CD14-positive monocyte (primary cell): ENCODE data around the gene ADAMTSL4. TPM values are rescaled to one million over a fixed set of nuclear protein-coding genes. Genes with fewer than 3 reads are reported as not detected.
A peak's percentile ranks its signal among the peaks of the same experiment; 100 is the strongest.

Experiments used
- DNase-seq, 3 donors: peaks; one replicate each; pipeline ENCODE4 v3.0.0-alpha.2; 2011 to 2022
- H2AFZ ChIP-seq: 2 replicates; pipeline ENCODE4 v1.6.0; 2012; ENCODE audit warnings: mild to moderate bottlenecking, low read depth, low read length, inconsistent platforms; ENCODE audit not compliant: insufficient read depth, poor library complexity, severe bottlenecking
- H3K27ac ChIP-seq, 2 donors: 1 replicate in 1 of 2; 2 replicates in 1 of 2; pipeline ENCODE4 v1.5.1; 2012 to 2013; ENCODE audit warnings: low read length in 2 of 2, control low read depth in 1 of 2, inconsistent platforms in 1 of 2, low read depth in 1 of 2, mild to moderate bottlenecking in 1 of 2
- H3K27me3 ChIP-seq, 2 donors: one replicate each; pipeline versions ENCODE4 v1.6.0 to v1.6.1; 2011 to 2013; ENCODE audit warnings: low read length in 2 of 2; ENCODE audit not compliant: control insufficient read depth in 2 of 2, insufficient read depth in 2 of 2
- H3K36me3 ChIP-seq, 2 donors: replicated peaks in 1 of 2; 1 replicate in 1 of 2; 2 replicates in 1 of 2; pipeline versions ENCODE4 v1.5.1 to v1.6.1; 2012 to 2013; ENCODE audit warnings: low read length in 2 of 2, control low read depth in 1 of 2, inconsistent platforms in 1 of 2, mild to moderate bottlenecking in 1 of 2; ENCODE audit not compliant: insufficient read depth in 2 of 2, control insufficient read depth in 1 of 2
- H3K4me1 ChIP-seq, 2 donors: 1 replicate in 1 of 2; 2 replicates in 1 of 2; pipeline versions ENCODE4 v1.5.1 to v1.6.1; 2012 to 2013; ENCODE audit warnings: low read length in 2 of 2, control low read depth in 1 of 2, inconsistent platforms in 1 of 2, mild to moderate bottlenecking in 1 of 2, moderate library complexity in 1 of 2; ENCODE audit not compliant: insufficient read depth in 2 of 2, control insufficient read depth in 1 of 2
- H3K4me2 ChIP-seq: replicated peaks from 2 replicates; pipeline ENCODE3; 2012; ENCODE audit warnings: low read length, moderate library complexity, mild to moderate bottlenecking; ENCODE audit not compliant: poor library complexity, severe bottlenecking; ENCODE audit errors: extremely low read depth
- H3K4me3 ChIP-seq, 3 experiments: fragments of 200-600 bp in 1 of 3; sonication (generic) in 1 of 3; replicated peaks in 1 of 3; 1 replicate in 2 of 3; 2 replicates in 1 of 3; pipeline ENCODE4 v1.5.1; 2011 to 2013; ENCODE audit warnings: low read length in 3 of 3, mild to moderate bottlenecking in 3 of 3, control low read depth in 2 of 3, low read depth in 2 of 3, inconsistent platforms in 1 of 3, moderate library complexity in 1 of 3
- H3K79me2 ChIP-seq: 2 replicates; pipeline ENCODE4 v1.6.0; 2012; ENCODE audit warnings: mild to moderate bottlenecking, control low read depth, inconsistent platforms, low read length, moderate library complexity; ENCODE audit not compliant: insufficient read depth
- H3K9ac ChIP-seq: 2 replicates; pipeline ENCODE4 v1.6.0; 2017; ENCODE audit warnings: low read length, mild to moderate bottlenecking; ENCODE audit not compliant: insufficient read depth, poor library complexity, severe bottlenecking
- H3K9me3 ChIP-seq, 2 donors: replicated peaks in 1 of 2; 1 replicate in 1 of 2; 2 replicates in 1 of 2; pipeline versions ENCODE4 v1.5.1 to v1.6.1; 2012 to 2013; ENCODE audit warnings: low read length in 2 of 2, control low read depth in 1 of 2; ENCODE audit not compliant: control insufficient read depth in 1 of 2, insufficient read depth in 1 of 2
- H4K20me1 ChIP-seq: 2 replicates; pipeline ENCODE4 v1.6.0; 2012; ENCODE audit warnings: mild to moderate bottlenecking, low read length, control low read depth, moderate library complexity; ENCODE audit not compliant: insufficient read depth
- H3K27ac Mint-ChIP-seq, 7 donors: one replicate each; pipeline ENCODE4 v1.8.0; 2020; ENCODE audit warnings: mild to moderate bottlenecking in 7 of 7, mixed read lengths in 7 of 7, moderate library complexity in 6 of 7, inconsistent platforms in 2 of 7
- H3K27me3 Mint-ChIP-seq, 3 donors: one replicate each; pipeline ENCODE4 v1.8.0; 2021 to 2022; ENCODE audit warnings: low read depth in 3 of 3, mild to moderate bottlenecking in 3 of 3, mixed read lengths in 3 of 3, moderate library complexity in 3 of 3, inconsistent platforms in 1 of 3
- H3K36me3 Mint-ChIP-seq, 2 donors: one replicate each; pipeline ENCODE4 v1.8.0; 2020; ENCODE audit warnings: mixed read lengths in 2 of 2, inconsistent platforms in 1 of 2, mild to moderate bottlenecking in 1 of 2
- H3K4me1 Mint-ChIP-seq: one replicate; pipeline ENCODE4 v1.8.0; 2020; ENCODE audit warnings: mild to moderate bottlenecking, mixed read lengths
- H3K4me3 Mint-ChIP-seq, 2 donors: one replicate each; pipeline ENCODE4 v1.8.0; 2020; ENCODE audit warnings: mild to moderate bottlenecking in 2 of 2, mixed read lengths in 2 of 2, moderate library complexity in 1 of 2
- H3K9me3 Mint-ChIP-seq, 7 donors: one replicate each; pipeline ENCODE4 v1.8.0; 2020 to 2022; ENCODE audit warnings: mixed read lengths in 7 of 7, mild to moderate bottlenecking in 6 of 7, moderate library complexity in 6 of 7, inconsistent platforms in 2 of 7
- WGBS: methylation state at CpG from one replicate; pipeline ENCODE4 v1.1.5; 2013; ENCODE audit warnings: missing lambda C conversion rate; ENCODE audit not compliant: insufficient coverage; 5-methylcytosine and 5-hydroxymethylcytosine counted together
- intact Hi-C, 2 donors: fragments of 100-400 bp; cut with micrococcal nuclease; formaldehyde crosslinking; loops; one replicate each; pipeline versions ENCODE4 v1.15.0 to v1.15.1; 2023
- polyA plus RNA-seq, 3 donors: library from polyadenylated mRNA; depleted of rRNA in 1 of 3; unstranded in 2 of 3; stranded (reverse) in 1 of 3; fragments of 300-500 nt in 2 of 3; fragments of >200 nt in 1 of 3; fragmentation: Illumina TruSeq in 2 of 3; gene quantifications; 1 replicate in 2 of 3; 2 replicates in 1 of 3; pipeline ENCODE4 v1.2.3, GENCODE V29; 2012 to 2021
- TF ChIP-seq, protein P1 (sequence below): fragments of 200-600 bp; IDR thresholded peaks from one replicate; pipeline ENCODE4 v1.8.0; 2022; ENCODE audit warnings: antibody characterized with exemption, mild to moderate bottlenecking

Gene ADAMTSL4
- polyA plus RNA-seq, 3 donors: 2.5 to 109 (median 2.8) TPM

DNA sequence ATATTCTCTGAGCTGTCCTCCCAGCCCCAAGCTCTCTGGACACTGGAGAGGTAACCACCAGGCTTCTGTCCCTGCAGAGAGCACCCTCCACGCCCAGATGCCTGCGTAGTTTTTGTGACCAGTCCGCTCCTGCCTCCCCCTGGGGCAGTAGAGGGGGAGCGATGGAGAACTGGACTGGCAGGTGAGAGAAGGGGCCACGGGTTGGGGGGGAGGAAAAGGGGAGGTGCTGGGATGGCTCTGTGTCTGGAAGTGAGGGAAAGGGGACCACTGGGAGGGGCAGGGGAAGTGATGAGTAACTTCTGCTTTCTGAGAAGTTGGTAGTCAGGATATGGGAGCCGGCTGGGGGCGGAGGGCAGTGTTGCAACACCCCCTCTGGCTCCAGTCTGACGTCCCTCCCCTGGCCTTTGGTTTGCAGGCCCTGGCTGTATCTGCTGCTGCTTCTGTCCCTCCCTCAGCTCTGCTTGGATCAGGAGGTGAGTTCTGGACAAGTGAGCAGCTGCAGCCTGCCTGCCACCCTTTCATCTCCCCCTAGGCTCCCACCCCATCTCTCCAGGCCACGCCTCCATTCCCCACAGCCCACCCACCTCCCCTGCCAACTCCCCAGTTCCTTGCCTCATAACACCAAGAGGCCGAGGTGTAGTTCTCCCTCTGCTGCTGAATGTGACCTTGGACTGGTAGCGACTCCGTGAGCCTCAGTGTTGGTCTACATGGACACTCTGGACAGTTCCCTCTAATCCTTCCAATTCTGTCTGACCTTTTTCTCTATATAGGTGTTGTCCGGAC lies 3.1 kb downstream of the ADAMTSL4 start:
- H3K27ac Mint-ChIP-seq: peak overlapping the region; percentile 94 to 99 (median 97)
- peaks cover 57% of the 10 kb centered on the region for H3K4me1 Mint-ChIP-seq
- H3K36me3 Mint-ChIP-seq: peaks cover 32 to 35% of the 10 kb centered on the region in 2 donors
- DNase-seq: peak; percentile 93 to 95 (median 95)
- peaks cover 22% of the 10 kb centered on the region for H4K20me1 ChIP-seq
- TF ChIP-seq, protein P1, sequence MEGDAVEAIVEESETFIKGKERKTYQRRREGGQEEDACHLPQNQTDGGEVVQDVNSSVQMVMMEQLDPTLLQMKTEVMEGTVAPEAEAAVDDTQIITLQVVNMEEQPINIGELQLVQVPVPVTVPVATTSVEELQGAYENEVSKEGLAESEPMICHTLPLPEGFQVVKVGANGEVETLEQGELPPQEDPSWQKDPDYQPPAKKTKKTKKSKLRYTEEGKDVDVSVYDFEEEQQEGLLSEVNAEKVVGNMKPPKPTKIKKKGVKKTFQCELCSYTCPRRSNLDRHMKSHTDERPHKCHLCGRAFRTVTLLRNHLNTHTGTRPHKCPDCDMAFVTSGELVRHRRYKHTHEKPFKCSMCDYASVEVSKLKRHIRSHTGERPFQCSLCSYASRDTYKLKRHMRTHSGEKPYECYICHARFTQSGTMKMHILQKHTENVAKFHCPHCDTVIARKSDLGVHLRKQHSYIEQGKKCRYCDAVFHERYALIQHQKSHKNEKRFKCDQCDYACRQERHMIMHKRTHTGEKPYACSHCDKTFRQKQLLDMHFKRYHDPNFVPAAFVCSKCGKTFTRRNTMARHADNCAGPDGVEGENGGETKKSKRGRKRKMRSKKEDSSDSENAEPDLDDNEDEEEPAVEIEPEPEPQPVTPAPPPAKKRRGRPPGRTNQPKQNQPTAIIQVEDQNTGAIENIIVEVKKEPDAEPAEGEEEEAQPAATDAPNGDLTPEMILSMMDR: no peak
- peaks cover 49% of the 10 kb centered on the region for H3K79me2 ChIP-seq
- intact Hi-C loops: loop anchor here in 1 of 2 donors (10.0 kb wide), 2 partner anchors 68 to 288 kb away; partner anchors contain the start of genes APH1A and TARS2
- 8% methylated on average over 13 of the region's 13 CpGs for WGBS
- H3K9me3 Mint-ChIP-seq: peaks cover 0 to 2% (median 0%) of the 10 kb centered on the region in 7 donors
- H3K4me2 ChIP-seq: peak overlapping the region; percentile 94
- no peaks in the 10 kb centered on the region for H3K9me3 ChIP-seq
- peak overlapping the region; percentile 80 to 82 for H3K27ac ChIP-seq
- H3K4me1 ChIP-seq: peaks cover 61 to 62% of the 10 kb centered on the region in 2 donors
- H3K9ac ChIP-seq: peak overlapping the region; percentile 58
- peak overlapping the region in 2 of 3 experiments; percentile 23 to 86 for H3K4me3 ChIP-seq
- peak overlapping the region; percentile 64 to 95 for H3K4me3 Mint-ChIP-seq
- no peak overlapping the region for H2AFZ ChIP-seq
- H3K36me3 ChIP-seq: peaks cover 28 to 36% of the 10 kb centered on the region in 2 donors
- peaks cover 0 to 6% (median 2%) of the 10 kb centered on the region in 3 donors for H3K27me3 Mint-ChIP-seq
- H3K27me3 ChIP-seq: no peaks in the 10 kb centered on the region

GRCh38 chr1:150552911-150553289 lies 3.7 kb downstream of the ADAMTSL4 start:
- intact Hi-C loops: loop anchor here in 1 of 2 donors (10.0 kb wide), 2 partner anchors 68 to 288 kb away; partner anchors contain the start of genes APH1A and TARS2
- TF ChIP-seq, protein P1: no peak
- Histone ChIP-seq H3K27me3 (no peaks in the 10 kb centered on the region), H2AFZ (no peak overlapping the region), H3K4me3 (peak overlapping the region in 1 of 3 experiments; percentile 86), H3K27ac (peak overlapping the region; percentile 80 to 82), H3K79me2 (peaks cover 54% of the 10 kb centered on the region), H3K4me2 (peak overlapping the region; percentile 94), H4K20me1 (peaks cover 28% of the 10 kb centered on the region), H3K9ac (peak overlapping the region; percentile 58), H3K36me3 (peaks cover 33 to 42% of the 10 kb centered on the region in 2 donors), H3K4me1 (peaks cover 60 to 61% of the 10 kb centered on the region in 2 donors), H3K9me3 (no peaks in the 10 kb centered on the region)
- Mint-ChIP-seq H3K36me3 (peaks cover 38 to 41% of the 10 kb centered on the region in 2 donors), H3K9me3 (peaks cover 0 to 2% (median 0%) of the 10 kb centered on the region in 7 donors), H3K27ac (peak overlapping the region; percentile 94 to 99 (median 97)), H3K4me3 (peak overlapping the region; percentile 64 to 95), H3K27me3 (peaks cover 0 to 6% (median 2%) of the 10 kb centered on the region in 3 donors), H3K4me1 (peaks cover 57% of the 10 kb centered on the region)
- DNase-seq: no peak
- 94% methylated on average over 7 of the region's 12 CpGs for WGBS
